T1000 (cell line): ENCODE data around the gene FAM222B.
"Not testable (repeated sequence)": the region's sequence is repeated elsewhere in the genome, so short reads cannot be mapped to it uniquely, and the experiment has no call there.

ENCODE experiments used
- DNase-seq: peaks from one replicate; lab custom pipeline; 2025; ENCODE audit warnings: mixed read lengths; lab: John Stamatoyannopoulos, UW

FAM222B gene

GRCh38 chr17:28746611-28747050, 96.0 kb downstream of the FAM222B start:
- DNase-seq, result no peak

GRCh38 chr17:28745786-28746411, 96.7 kb downstream of the FAM222B start:
- DNase-seq, result peak; percentile 66

- DNase-seq, result no peak
Observed at GRCh38 chr17:28744972-28745785, 97.4 kb downstream of the FAM222B start.

GRCh38 chr17:28744104-28744971, 98.3 kb downstream of the FAM222B start:
- no peak for DNase-seq

GRCh38 chr17:28743243-28744103, 99.1 kb downstream of the FAM222B start, which contains the start of gene TRAF4:
TRAF4 (plus strand) TSS chr17:28744011; CDS start chr17:28744113, 102 bp downstream.
- peak; percentile 82 for DNase-seq

GRCh38 chr17:28741358-28742349, 100.9 kb downstream of the FAM222B start:
- DNase-seq, result no peak

- no peak for DNase-seq
Observed at GRCh38 chr17:28740406-28741357, 101.9 kb downstream of the FAM222B start.

- DNase-seq, result no peak
Observed at GRCh38 chr17:28738680-28739384, 103.8 kb downstream of the FAM222B start.

GRCh38 chr17:28737770-28738679, 104.6 kb downstream of the FAM222B start:
- no peak for DNase-seq

GRCh38 chr17:28737316-28737715, 105.3 kb downstream of the FAM222B start:
- DNase-seq, result no peak

GRCh38 chr17:28735913-28736769, 106.4 kb downstream of the FAM222B start:
- not testable (repeated sequence) for DNase-seq

GRCh38 chr17:28735242-28735722, 107.3 kb downstream of the FAM222B start:
- no peak for DNase-seq

GRCh38 chr17:28734712-28735241, 107.8 kb downstream of the FAM222B start:
- DNase-seq, result no peak

GRCh38 chr17:28733346-28733745, 109.2 kb downstream of the FAM222B start:
- DNase-seq, result no peak

- DNase-seq, result no peak
Observed at GRCh38 chr17:28729950-28730330, 112.7 kb downstream of the FAM222B start.
